ENCODE data around the gene BEGAIN. TPM values are rescaled to one million over a fixed set of nuclear protein-coding genes. Genes with fewer than 3 reads are reported as not detected.

The BEGAIN gene
- total and polyA plus RNA-seq, 2 of the 8 experiments (the other 6 are each of a cell fraction or from before 2014, with no cell fraction given) = 2.9 to 3.0 TPM

- no peaks in the 10 kb centered on the region for H3K36me3 ChIP-seq (ENCODE audit: control insufficient read depth in 2 of 4, insufficient read depth in 4 of 4, low read length in 3 of 4)
- no peak overlapping the region for H3K56ac ChIP-seq (replicated peaks; ENCODE audit: insufficient read length, low read depth, low read length)
- no peak overlapping the region for H3K4ac ChIP-seq (replicated peaks; ENCODE audit: insufficient read length, low read depth, low read length)
- no peak overlapping the region for H3K23ac ChIP-seq (ENCODE audit: insufficient read length)
- H4K8ac ChIP-seq (ENCODE audit: extremely low read depth, insufficient read depth, low read length) = no peak overlapping the region
- CTCF ChIA-PET (ENCODE audit: partially characterized antibody) = interaction anchor here (0.8 to 5.8 kb wide), 8 partner anchors 8 to 1165 kb away, joined by 3 to 31 read pairs (median 4); no protein-coding TSS in a partner anchor
- H2BK20ac ChIP-seq (ENCODE audit: low read length) = no peak overlapping the region
- no peak overlapping the region for H3K27ac ChIP-seq (ENCODE audit: low read depth, low read length)
- no peaks in the 10 kb centered on the region for H3K79me1 ChIP-seq (ENCODE audit: low read depth, low read length)
- no peak overlapping the region for H4K5ac ChIP-seq (ENCODE audit: insufficient read length, low read depth, low read length)
- no peak for FAIRE-seq
- no peaks in the 10 kb centered on the region for H3K79me2 ChIP-seq (ENCODE audit: control insufficient read depth in 1 of 2, insufficient read depth in 2 of 2, low read length in 2 of 2)
- no peak overlapping the region for H2AFZ ChIP-seq (ENCODE audit: low read length)
- no peak overlapping the region for H3K4me3 ChIP-seq (ENCODE audit: extremely low read depth in 1 of 4, insufficient read depth in 2 of 4, low read depth in 3 of 4, low read length in 4 of 4)
- H2BK120ac ChIP-seq (replicated peaks; ENCODE audit: low read depth, low read length) = no peak overlapping the region
- H3K27me3 ChIP-seq (replicated peaks in 1 of 4; ENCODE audit: control insufficient read depth in 3 of 4, extremely low read depth in 1 of 4, insufficient read depth in 3 of 4, low read length in 3 of 4) = no peaks in the 10 kb centered on the region; a peak in 1 of 7 replicates
- H2BK5ac ChIP-seq (ENCODE audit: low read depth, low read length) = no peak overlapping the region
- H3K14ac ChIP-seq (ENCODE audit: insufficient read length) = no peak overlapping the region
- POLR2A ChIA-PET (ENCODE audit: partially characterized antibody) = interaction anchor here (1.0 kb wide), 1 partner anchor 336 kb away, joined by 3 read pairs; no protein-coding TSS in a partner anchor
- WGBS, 2 experiments (ENCODE audit: extremely low coverage in 1 of 2, insufficient coverage in 1 of 2, insufficient read length in 1 of 2, insufficient replicate concordance in 2 of 2, low coverage in 1 of 2, low lambda C conversion rate in 2 of 2, missing lambda C conversion rate in 1 of 2) = 87% methylated on average over 10 of the region's 10 CpGs; no CpG with 5 or more reads in 1 of the 2 experiments
- H2BK12ac ChIP-seq (ENCODE audit: low read depth, low read length) = no peak overlapping the region
- peaks cover 0 to 7% (median under 1%) of the 10 kb centered on the region in 4 experiments; a peak in 2 of 7 replicates for H3K4me1 ChIP-seq (replicated peaks in 1 of 4; ENCODE audit: control insufficient read depth in 3 of 4, insufficient read depth in 4 of 4, low read length in 3 of 4)
- H3K23me2 ChIP-seq (ENCODE audit: low read depth, low read length) = no peaks in the 10 kb centered on the region
- no peak overlapping the region for H2AK5ac ChIP-seq (ENCODE audit: low read depth, low read length)
- DNase-seq (ENCODE audit: low read depth in 1 of 2, low spot score in 2 of 2) = no peak
- no peak overlapping the region for H2BK15ac ChIP-seq (ENCODE audit: low read length)
- H4K20me1 ChIP-seq (replicated peaks in 1 of 2; ENCODE audit: control insufficient read depth in 1 of 2, insufficient read depth in 2 of 2, low read length in 2 of 2) = no peaks in the 10 kb centered on the region
- H3K4me2 ChIP-seq (ENCODE audit: insufficient read depth in 1 of 2, low read depth in 2 of 2, low read length in 2 of 2) = no peak overlapping the region
- H3K9ac ChIP-seq (replicated peaks in 1 of 4; ENCODE audit: extremely low read depth in 1 of 4, low read depth in 3 of 4, low read length in 3 of 4) = no peak overlapping the region
- no peak overlapping the region for H3K18ac ChIP-seq (ENCODE audit: extremely low read depth, low read length)
- no peaks in the 10 kb centered on the region for H3K9me3 ChIP-seq (ENCODE audit: insufficient read depth in 2 of 2, low read depth in 1 of 2, low read length in 1 of 2)
- no peak overlapping the region for H4K91ac ChIP-seq (replicated peaks; ENCODE audit: insufficient read length, low read length)
- no peak for TF ChIP-seq CBX5 (IDR thresholded peaks at IDR 0.05; ENCODE audit: low read depth, low read length)
- no peak for TF ChIP-seq CTBP2 (IDR thresholded peaks at IDR 0.05; ENCODE audit: borderline replicate concordance, insufficient read depth, insufficient read length, low read length)
- TF ChIP-seq SIX5 (IDR thresholded peaks at IDR 0.05; ENCODE audit: low read depth, low read length) = no peak
- TF ChIP-seq NRF1 (IDR thresholded peaks at IDR 0.05; ENCODE audit: low read depth, low read length) = no peak
- no peak for TF ChIP-seq FOSL1 (IDR thresholded peaks at IDR 0.05; ENCODE audit: insufficient read depth, low read depth, low read length)
- no peak for TF ChIP-seq CTCF (IDR thresholded peaks at IDR 0.05; ENCODE audit: control extremely low read depth in 1 of 3, insufficient read depth in 1 of 3, low read depth in 1 of 3, low read length in 3 of 3)
- no peak for TF ChIP-seq ATF2 (IDR thresholded peaks at IDR 0.05; ENCODE audit: low read length)
- no peak for TF ChIP-seq CBX8 (IDR thresholded peaks at IDR 0.05; ENCODE audit: borderline replicate concordance, low read depth, low read length)
- no peak for TF ChIP-seq KDM5A (IDR thresholded peaks at IDR 0.05; ENCODE audit: low read length)
These were observed 46.2 kb upstream of the BEGAIN start for GRCh38 chr14:100633406-100633805.

All from H1 (cell line).